SK-N-SH (cell line): ENCODE results near the gene MFSD6L. TPM values are rescaled to one million over a fixed set of nuclear protein-coding genes. Genes with fewer than 3 reads are reported as not detected.

ENCODE experiments used
- CTCF ChIA-PET: fragments of 300-600, 350-600 bp; formaldehyde crosslinking; extraction: SDS; loops from one replicate; lab custom pipeline; 2021; lab: Yijun Ruan, JAX
- POLR2A ChIA-PET: fragments of 350-600 bp; sonication (Branson Sonifier 250); formaldehyde crosslinking; extraction: SDS; loops from one replicate; lab custom pipeline; 2020; ENCODE audit warnings: antibody characterized with exemption, inconsistent platforms; lab: Yijun Ruan, JAX
- DNase-seq: peaks from one replicate; pipeline ENCODE4 v3.0.0; 2012
- H2AFZ ChIP-seq: fragments of 200-600 bp; sonication (generic); 2 replicates; pipeline ENCODE4 v1.8.1; 2016; ENCODE audit warnings: antibody characterized with exemption, mild to moderate bottlenecking, low read depth
- H3F3A ChIP-seq: fragments of 200-600 bp; sonication (generic); replicated peaks from 2 replicates; pipeline ENCODE3; 2016; ENCODE audit warnings: antibody characterized with exemption, mild to moderate bottlenecking; ENCODE audit not compliant: insufficient read depth
- H3K27ac ChIP-seq, 2 experiments: fragments of 200-500 bp in 1 of 2; fragments of 200-600 bp in 1 of 2; sonication (Bioruptor generic) in 1 of 2; sonication (generic), shearing (Covaris generic) in 1 of 2; 2 replicates each; pipeline versions ENCODE4 v1.5.1 to v1.6.1; 2014 to 2016; ENCODE audit warnings: low read depth in 2 of 2, inconsistent platforms in 1 of 2, low read length in 1 of 2, mild to moderate bottlenecking in 1 of 2, mixed read lengths in 1 of 2
- H3K27me3 ChIP-seq: fragments of 200-600 bp; sonication (generic), shearing (Covaris generic); 2 replicates; pipeline ENCODE4 v1.6.1; 2016; ENCODE audit warnings: mixed run types; ENCODE audit not compliant: insufficient read depth
- H3K36me3 ChIP-seq, 2 experiments: fragments of 200-500 bp in 1 of 2; fragments of 200-600 bp in 1 of 2; sonication (Bioruptor generic) in 1 of 2; sonication (generic) in 1 of 2; replicated peaks in 1 of 2; 2 replicates each; pipeline versions ENCODE3 to v1.5.1; 2014 to 2016; ENCODE audit warnings: low read length in 1 of 2, mild to moderate bottlenecking in 1 of 2; ENCODE audit not compliant: insufficient read depth in 2 of 2, control insufficient read depth in 1 of 2
- H3K4me1 ChIP-seq, 2 experiments: fragments of 200-500 bp in 1 of 2; fragments of 200-600 bp in 1 of 2; sonication (Bioruptor generic) in 1 of 2; sonication (generic), shearing (Covaris generic) in 1 of 2; 2 replicates each; pipeline versions ENCODE4 v1.5.1 to v1.6.1; 2014 to 2016; ENCODE audit warnings: low read depth in 1 of 2, low read length in 1 of 2, mixed run types in 1 of 2; ENCODE audit not compliant: insufficient read depth in 2 of 2, control insufficient read depth in 1 of 2
- H3K4me2 ChIP-seq: fragments of 200-600 bp; sonication (generic), shearing (Covaris generic); 2 replicates; pipeline ENCODE4 v1.6.1; 2017; ENCODE audit warnings: mixed run types
- H3K4me3 ChIP-seq, 2 experiments: fragments of 200-500 bp in 1 of 2; fragments of 200-600 bp in 1 of 2; sonication (Bioruptor generic) in 1 of 2; sonication (generic), shearing (Covaris generic) in 1 of 2; 2 replicates each; pipeline versions ENCODE4 v1.5.1 to v1.8.1; 2014 to 2016; ENCODE audit warnings: low read depth in 2 of 2, inconsistent platforms in 1 of 2, low read length in 1 of 2, mild to moderate bottlenecking in 1 of 2, mixed read lengths in 1 of 2, moderate library complexity in 1 of 2
- H3K79me2 ChIP-seq: fragments of 200-600 bp; sonication (generic); 2 replicates; pipeline ENCODE4 v1.8.1; 2017; ENCODE audit warnings: mild to moderate bottlenecking; ENCODE audit not compliant: insufficient read depth
- H3K9ac ChIP-seq: fragments of 200-600 bp; sonication (generic); 2 replicates; pipeline ENCODE4 v1.6.1; 2017; ENCODE audit warnings: mixed run types
- H3K9me2 ChIP-seq: fragments of 200-600 bp; sonication (generic); 2 replicates; pipeline ENCODE4 v1.6.1; 2017; ENCODE audit warnings: mixed run types
- H3K9me3 ChIP-seq: fragments of 200-600 bp; sonication (generic); 2 replicates; pipeline ENCODE4 v1.6.1; 2017; ENCODE audit warnings: mixed run types, mild to moderate bottlenecking, moderate library complexity
- H4K20me1 ChIP-seq: fragments of 200-600 bp; sonication (generic); 2 replicates; pipeline ENCODE4 v1.6.1; 2017; ENCODE audit warnings: mild to moderate bottlenecking, mixed run types; ENCODE audit not compliant: insufficient read depth
- GABPA ChIP-seq: IDR thresholded peaks from 2 replicates; pipeline ENCODE4 v1.4.0; 2012; ENCODE audit warnings: low read depth, mild to moderate bottlenecking
- GATA2 ChIP-seq: sonication (generic); formaldehyde crosslinking; IDR thresholded peaks from 2 replicates; pipeline ENCODE4 v1.5.0; 2020; ENCODE audit warnings: mild to moderate bottlenecking, missing genetic modification reagents
- JUND ChIP-seq: IDR thresholded peaks from 2 replicates; pipeline ENCODE4 v1.4.0; 2012
- POLR2AphosphoS5 ChIP-seq: IDR thresholded peaks from 2 replicates; pipeline ENCODE4 v1.6.1; 2012; ENCODE audit warnings: low read depth, low read length
- RAD21 ChIP-seq: IDR thresholded peaks from 2 replicates; pipeline ENCODE4 v1.6.1; 2012; ENCODE audit warnings: mild to moderate bottlenecking, low read length
- RCOR1 ChIP-seq: fragments of 150-350 bp; IDR thresholded peaks from 2 replicates; pipeline ENCODE4 v1.6.1; 2017; ENCODE audit warnings: antibody characterized with exemption, low read length
- RXRA ChIP-seq: IDR thresholded peaks from 2 replicates; pipeline ENCODE4 v1.4.0; 2012; ENCODE audit warnings: low read depth, mild to moderate bottlenecking, borderline replicate concordance
- SMC3 ChIP-seq: IDR thresholded peaks from 2 replicates; pipeline ENCODE4 v1.6.1; 2012; ENCODE audit warnings: low read depth, low read length, improper control_type of control experiment
- TAF1 ChIP-seq: IDR thresholded peaks from 2 replicates; pipeline ENCODE4 v1.6.1; 2012; ENCODE audit warnings: low read depth, mild to moderate bottlenecking, low read length, moderate library complexity, borderline replicate concordance
- TCF12 ChIP-seq: IDR thresholded peaks from 2 replicates; pipeline ENCODE4 v1.4.0; 2012
- TEAD4 ChIP-seq: IDR thresholded peaks from 2 replicates; pipeline ENCODE4 v1.4.0; 2012; ENCODE audit warnings: mild to moderate bottlenecking, borderline replicate concordance; ENCODE audit not compliant: insufficient read depth
- YY1 ChIP-seq: IDR thresholded peaks from 2 replicates; pipeline ENCODE4 v1.4.0; 2012; ENCODE audit warnings: low read depth, mild to moderate bottlenecking
- WGBS: methylation state at CpG from one replicate; pipeline ENCODE4 v1.1.6; 2017; ENCODE audit warnings: low lambda C conversion rate; 5-methylcytosine and 5-hydroxymethylcytosine counted together
- polyA plus RNA-seq, 3 experiments: library from polyadenylated mRNA; depleted of rRNA; stranded (reverse); fragments of >200 nt; gene quantifications; 2 replicates each; pipeline ENCODE4 v1.2.3, GENCODE V29; 2012
- TF ChIP-seq, protein P1 (sequence below): IDR thresholded peaks from 2 replicates; pipeline ENCODE4 v1.4.0; 2012; ENCODE audit warnings: low read depth, borderline replicate concordance

MFSD6L gene
- polyA plus RNA-seq, 1 of the 3 experiments (the other 2 are of a cell fraction) = not detected

DNA sequence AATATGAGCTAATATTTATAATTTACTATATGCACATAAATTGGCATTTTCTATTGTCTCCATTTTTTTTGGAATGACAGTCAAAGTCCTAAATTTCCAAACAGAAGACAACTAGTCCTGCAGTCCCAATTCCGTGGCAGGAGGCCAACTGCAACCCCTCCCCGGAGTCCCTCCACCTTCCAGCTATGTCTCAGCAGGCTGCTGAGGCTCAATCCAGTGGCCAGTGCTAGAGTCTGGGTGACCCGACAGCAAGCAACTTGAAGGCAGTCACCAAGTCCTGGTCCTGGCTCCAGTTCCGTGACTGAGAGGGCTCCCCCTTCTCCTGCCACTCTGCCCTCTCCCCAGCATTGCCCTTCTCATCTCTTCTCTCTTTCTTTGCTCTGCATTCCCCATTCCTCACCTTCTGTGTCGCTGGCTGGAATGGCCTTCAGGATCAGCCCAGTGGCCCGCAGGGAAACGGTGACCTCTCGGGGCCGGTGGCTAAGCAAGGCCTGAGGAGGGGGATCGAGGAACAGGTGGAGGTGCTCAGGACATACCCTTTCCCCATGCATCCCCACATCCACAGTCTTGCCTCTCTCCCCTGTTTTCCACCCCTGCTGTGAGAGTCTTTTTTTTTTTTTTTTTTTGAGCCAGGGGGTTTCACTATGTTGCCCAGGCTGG lies 22.4 kb upstream of the MFSD6L start:
- CTCF ChIA-PET = interaction anchor here (0.8 to 1.1 kb wide), 2 partner anchors 19 to 36 kb away, joined by 3 read pairs; no protein-coding TSS in a partner anchor

DNA sequence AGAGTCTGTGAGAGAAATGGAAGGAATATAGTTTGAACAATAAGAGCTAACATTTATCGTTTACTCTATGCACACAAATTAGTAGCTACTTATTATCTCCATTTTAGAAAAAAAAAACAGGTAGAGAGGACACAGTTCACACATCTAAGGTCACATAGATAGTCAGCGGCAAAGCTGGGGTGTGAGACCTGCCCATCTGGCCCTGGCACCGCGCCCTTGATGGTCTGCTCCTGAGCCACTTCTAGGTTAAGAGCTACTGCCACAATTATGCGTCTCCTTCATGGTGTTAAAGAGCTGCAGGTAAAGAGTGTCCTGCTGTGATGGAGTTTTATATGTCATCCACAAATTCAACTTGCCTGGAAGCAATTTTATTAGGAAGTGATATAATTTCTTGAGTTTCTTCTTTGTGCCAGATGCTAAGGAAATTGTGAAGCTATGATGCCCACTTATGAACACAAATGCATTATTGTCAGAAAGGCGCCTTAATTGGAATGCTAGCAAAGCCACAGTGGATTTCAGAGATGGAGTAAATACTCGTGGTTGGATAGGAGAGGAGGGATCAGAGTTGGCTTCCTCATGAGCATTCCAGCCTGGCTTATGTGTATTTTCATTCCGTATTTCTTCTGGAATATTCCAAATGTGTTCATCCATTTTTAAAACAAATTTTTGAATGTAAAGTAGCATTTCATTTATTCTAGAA lies 21.3 kb upstream of the MFSD6L start:
- Histone ChIP-seq H3K9me2 (no peaks in the 10 kb centered on the region), H2AFZ (no peak overlapping the region), H3K4me3 (no peak overlapping the region), H3K36me3 (no peaks in the 10 kb centered on the region), H3K4me2 (no peak overlapping the region), H3K4me1 (no peaks in the 10 kb centered on the region), H3K79me2 (no peaks in the 10 kb centered on the region), H3K27ac (no peak overlapping the region), H3K27me3 (peaks cover 35% of the 10 kb centered on the region; the same call in 1 of the 2 replicates), H3K9me3 (peaks cover 8% of the 10 kb centered on the region; the same call in 1 of the 2 replicates), H3F3A (no peaks in the 10 kb centered on the region), H4K20me1 (no peaks in the 10 kb centered on the region), H3K9ac (no peak overlapping the region)
- TF ChIP-seq GATA2 (CRISPR knock-in tag) (no peak), GABPA (no peak), JUND (no peak), TEAD4 (no peak), RAD21 (no peak), TCF12 (no peak), POLR2AphosphoS5 (no peak), RCOR1 (no peak), TAF1 (no peak), YY1 (no peak), SMC3 (no peak)
- ChIA-PET POLR2A (no interaction called here), CTCF (interaction anchor here (0.8 to 1.1 kb wide), 2 partner anchors 20 to 35 kb away, joined by 3 read pairs; no protein-coding TSS in a partner anchor)
- DNase-seq = no peak
- 13% methylated on average over 8 of the region's 8 CpGs for WGBS

More for the DNA sequence above, 22.4 kb upstream of the MFSD6L start:
- Histone ChIP-seq H3K4me2 (no peak overlapping the region), H3K9me3 (peaks cover 8% of the 10 kb centered on the region; the same call in 1 of the 2 replicates), H2AFZ (no peak overlapping the region), H3K4me3 (no peak overlapping the region), H3K9me2 (no peaks in the 10 kb centered on the region), H3K4me1 (no peaks in the 10 kb centered on the region)
- DNase-seq = no peak
- POLR2A ChIA-PET = no interaction called here
- TF ChIP-seq RXRA (no peak), RAD21 (no peak), SMC3 (no peak)
- TF ChIP-seq, protein P1, sequence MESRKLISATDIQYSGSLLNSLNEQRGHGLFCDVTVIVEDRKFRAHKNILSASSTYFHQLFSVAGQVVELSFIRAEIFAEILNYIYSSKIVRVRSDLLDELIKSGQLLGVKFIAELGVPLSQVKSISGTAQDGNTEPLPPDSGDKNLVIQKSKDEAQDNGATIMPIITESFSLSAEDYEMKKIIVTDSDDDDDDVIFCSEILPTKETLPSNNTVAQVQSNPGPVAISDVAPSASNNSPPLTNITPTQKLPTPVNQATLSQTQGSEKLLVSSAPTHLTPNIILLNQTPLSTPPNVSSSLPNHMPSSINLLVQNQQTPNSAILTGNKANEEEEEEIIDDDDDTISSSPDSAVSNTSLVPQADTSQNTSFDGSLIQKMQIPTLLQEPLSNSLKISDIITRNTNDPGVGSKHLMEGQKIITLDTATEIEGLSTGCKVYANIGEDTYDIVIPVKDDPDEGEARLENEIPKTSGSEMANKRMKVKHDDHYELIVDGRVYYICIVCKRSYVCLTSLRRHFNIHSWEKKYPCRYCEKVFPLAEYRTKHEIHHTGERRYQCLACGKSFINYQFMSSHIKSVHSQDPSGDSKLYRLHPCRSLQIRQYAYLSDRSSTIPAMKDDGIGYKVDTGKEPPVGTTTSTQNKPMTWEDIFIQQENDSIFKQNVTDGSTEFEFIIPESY = no peak
- TF ChIP-seq, all 33 proteins: peak for 0
- no peaks in the 10 kb centered on the region for H3K79me2 ChIP-seq
- no peaks in the 10 kb centered on the region for H3F3A ChIP-seq
- 13% methylated on average over 10 of the region's 10 CpGs for WGBS
- no peaks in the 10 kb centered on the region for H3K36me3 ChIP-seq
- no peak overlapping the region for H3K9ac ChIP-seq
- no peaks in the 10 kb centered on the region for H4K20me1 ChIP-seq
- peaks cover 31% of the 10 kb centered on the region; the same call in 1 of the 2 replicates for H3K27me3 ChIP-seq
- H3K27ac ChIP-seq = no peak overlapping the region
